Stomach smooth muscle (tissue), 2 donors: ENCODE data around the gene DEFB114.

Source experiments
- H3K27ac ChIP-seq: one replicate; pipeline ENCODE4 v1.7.0; 2013; ENCODE audit warnings: mild to moderate bottlenecking, low read length, inconsistent platforms
- H3K27me3 ChIP-seq, 2 donors: one replicate each; pipeline ENCODE4 v1.7.0; 2013; ENCODE audit warnings: low read length in 2 of 2; ENCODE audit not compliant: insufficient read depth in 2 of 2, control insufficient read depth in 1 of 2
- H3K36me3 ChIP-seq, 2 donors: one replicate each; pipeline ENCODE4 v1.7.0; 2013; ENCODE audit warnings: low read length in 2 of 2; ENCODE audit not compliant: control insufficient read depth in 2 of 2, insufficient read depth in 2 of 2
- H3K4me1 ChIP-seq: one replicate; pipeline ENCODE4 v1.7.0; 2013; ENCODE audit warnings: low read length; ENCODE audit not compliant: control insufficient read depth, insufficient read depth
- H3K4me3 ChIP-seq, 2 donors: one replicate each; pipeline ENCODE4 v1.7.0; 2013; ENCODE audit warnings: low read length in 2 of 2
- H3K9ac ChIP-seq, 2 donors: one replicate each; pipeline ENCODE4 v1.7.0; 2013; ENCODE audit warnings: low read length in 2 of 2, mild to moderate bottlenecking in 1 of 2
- H3K9me3 ChIP-seq, 2 donors: one replicate each; pipeline ENCODE4 v1.7.0; 2013; ENCODE audit warnings: low read length in 2 of 2; ENCODE audit not compliant: control insufficient read depth in 2 of 2
- donor health status: healthy.
- donor health status: Pancreatic carcinoma.

The DEFB114 gene

DNA sequence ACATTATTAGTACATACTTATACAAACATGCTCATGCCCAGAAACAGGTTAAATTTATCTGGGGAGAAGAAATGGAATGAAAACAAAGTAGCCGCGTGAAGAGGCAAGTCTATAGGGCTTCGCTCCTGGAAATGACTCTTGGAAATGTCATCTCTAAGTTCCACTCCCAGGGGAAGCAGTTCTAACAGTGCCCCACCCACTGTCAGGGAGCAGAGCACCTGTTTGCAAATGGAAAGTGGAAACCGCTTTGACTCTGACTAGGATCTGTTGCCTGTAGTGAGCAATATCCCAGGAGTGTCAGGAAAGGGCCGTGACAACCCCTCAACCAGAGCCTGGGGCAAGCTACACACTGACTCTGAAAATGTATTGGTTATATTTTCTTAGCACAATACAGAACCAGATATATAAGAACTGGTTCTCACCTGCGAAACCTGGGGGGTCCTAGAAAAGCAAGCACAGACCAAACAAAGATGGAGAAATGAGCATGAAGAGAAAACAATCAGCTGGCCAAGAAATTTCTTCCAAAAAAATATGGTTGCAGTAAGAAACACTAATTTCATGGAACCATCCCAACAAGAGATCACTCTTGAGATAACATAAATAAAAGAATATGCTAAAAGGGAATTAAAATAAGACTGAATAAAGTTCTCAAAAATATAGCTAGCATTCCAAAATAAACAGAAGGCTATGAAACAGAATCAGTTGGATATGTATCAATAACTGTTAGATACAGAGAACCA lies 50.2 kb downstream of the DEFB114 start:
- Histone ChIP-seq H3K9ac (no peak overlapping the region), H3K36me3 (no peaks in the 10 kb centered on the region), H3K27me3 (no peaks in the 10 kb centered on the region), H3K4me3 (no peak overlapping the region), H3K27ac (no peak overlapping the region), H3K9me3 (no peaks in the 10 kb centered on the region), H3K4me1 (no peaks in the 10 kb centered on the region)

DNA sequence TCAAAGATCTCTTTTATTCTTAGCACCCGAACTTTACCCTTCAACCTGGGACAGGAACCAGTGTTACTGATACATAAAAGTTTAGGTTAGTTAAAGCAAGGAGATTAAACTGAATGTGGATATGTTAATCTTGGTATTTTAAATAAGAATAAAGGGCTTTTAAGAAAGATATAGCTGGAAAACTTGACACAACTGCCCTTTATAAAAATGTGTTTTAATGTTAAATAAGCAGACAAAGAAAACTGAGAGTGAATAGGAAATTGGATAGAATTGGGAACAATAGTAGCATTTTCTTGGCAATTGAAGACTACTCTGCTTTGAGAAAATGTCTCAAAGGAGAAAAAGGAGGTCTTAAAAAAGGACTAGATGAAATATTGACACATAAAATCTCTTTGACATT lies 51.8 kb downstream of the DEFB114 start:
- Histone ChIP-seq H3K27ac (no peak overlapping the region), H3K36me3 (no peaks in the 10 kb centered on the region), H3K4me3 (no peak overlapping the region), H3K27me3 (no peaks in the 10 kb centered on the region), H3K4me1 (no peaks in the 10 kb centered on the region), H3K9ac (no peak overlapping the region), H3K9me3 (no peaks in the 10 kb centered on the region)

DNA sequence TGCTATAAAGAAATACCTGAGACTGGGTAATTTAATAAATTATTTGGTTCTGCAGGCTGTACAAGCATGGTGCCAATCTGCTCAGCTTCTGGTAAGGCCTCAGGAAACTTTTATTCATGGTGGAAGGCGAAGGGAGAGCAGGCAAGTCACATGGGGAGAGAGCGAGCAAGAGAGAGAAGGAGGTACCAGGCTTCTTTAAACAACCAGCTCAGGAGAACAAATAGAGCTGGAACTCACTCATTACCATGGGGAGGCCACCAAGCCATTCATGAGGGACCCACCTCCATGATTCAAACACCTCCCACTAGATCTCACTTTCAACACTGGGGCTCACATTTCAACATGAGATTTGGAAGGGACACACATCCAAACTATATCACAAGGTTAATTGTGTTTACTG lies 52.7 kb downstream of the DEFB114 start:
- H3K36me3 ChIP-seq = no peaks in the 10 kb centered on the region
- H3K27ac ChIP-seq = no peak overlapping the region
- H3K4me1 ChIP-seq = no peaks in the 10 kb centered on the region
- H3K4me3 ChIP-seq = no peak overlapping the region
- H3K27me3 ChIP-seq = no peaks in the 10 kb centered on the region
- H3K9ac ChIP-seq = no peak overlapping the region
- no peaks in the 10 kb centered on the region for H3K9me3 ChIP-seq
